ENCODE results near the gene GGPS1.

Gene GGPS1

DNA sequence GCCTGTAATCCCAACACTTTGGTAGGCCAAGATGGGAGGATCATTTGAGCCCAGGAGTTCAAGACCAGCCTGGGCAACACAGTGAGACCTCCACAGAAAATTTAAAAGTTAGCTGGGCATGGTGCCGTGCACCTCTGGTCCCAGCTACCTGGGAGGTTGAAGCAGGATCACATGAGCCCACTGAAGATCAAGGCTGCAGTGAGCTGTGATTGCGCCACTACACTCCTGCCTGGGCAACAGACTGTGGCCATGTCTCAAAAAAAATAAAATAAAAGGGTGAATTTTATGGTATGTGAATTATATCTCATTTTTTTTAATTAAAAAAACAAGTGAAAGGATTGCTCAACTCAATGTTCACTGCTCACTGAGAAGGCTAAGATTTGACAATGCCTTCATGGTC, 9.1 kb upstream of the GGPS1 start:
- H3K36me3 Mint-ChIP-seq (ENCODE audit: low read depth), result peaks cover 41% of the 10 kb centered on the region
- H3K4me3 Mint-ChIP-seq, result no peak overlapping the region
- no peaks in the 10 kb centered on the region for H3K27me3 Mint-ChIP-seq
- peaks cover 82% of the 10 kb centered on the region for H3K4me1 Mint-ChIP-seq (ENCODE audit: low read depth)
- peak overlapping the region; percentile 74 for H3K27ac Mint-ChIP-seq
- H3K9me3 Mint-ChIP-seq, result no peaks in the 10 kb centered on the region

DNA sequence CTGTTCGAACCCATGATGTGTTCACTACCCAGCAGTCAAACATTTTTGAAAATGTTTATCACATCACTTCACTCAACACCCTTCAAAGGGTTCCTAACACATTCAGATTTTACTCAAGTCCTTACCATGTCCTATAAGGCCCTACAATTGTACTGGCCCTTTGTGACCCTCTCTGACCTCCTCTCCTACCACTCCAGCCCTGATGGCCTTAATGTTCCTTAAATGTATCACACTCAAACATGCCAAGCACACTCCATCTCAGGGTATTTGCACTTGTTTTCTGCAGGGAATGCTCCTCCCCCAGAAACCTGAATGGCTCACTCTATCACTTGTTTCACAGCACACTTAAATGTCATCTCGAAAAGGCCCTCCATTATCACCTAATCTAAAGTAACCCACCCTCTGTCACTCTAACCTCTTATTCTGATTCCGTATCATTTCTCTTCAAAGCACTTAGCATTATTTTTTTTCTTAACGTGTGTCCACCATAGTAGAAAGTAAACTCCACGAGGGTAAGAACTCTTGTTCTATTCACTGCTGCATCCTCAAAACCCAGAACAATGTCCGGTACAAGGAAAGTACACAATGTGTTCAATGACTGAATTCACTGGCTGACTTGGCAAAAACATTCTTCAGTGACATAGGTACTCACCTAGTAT, 7.7 kb upstream of the GGPS1 start:
- H3K27me3 Mint-ChIP-seq, result no peaks in the 10 kb centered on the region
- peak overlapping the region; percentile 12 for H3K27ac Mint-ChIP-seq
- no peaks in the 10 kb centered on the region for H3K9me3 Mint-ChIP-seq
- H3K4me1 Mint-ChIP-seq (ENCODE audit: low read depth), result peaks cover 80% of the 10 kb centered on the region
- no peak overlapping the region for H3K4me3 Mint-ChIP-seq
- peaks cover 46% of the 10 kb centered on the region for H3K36me3 Mint-ChIP-seq (ENCODE audit: low read depth)

DNA sequence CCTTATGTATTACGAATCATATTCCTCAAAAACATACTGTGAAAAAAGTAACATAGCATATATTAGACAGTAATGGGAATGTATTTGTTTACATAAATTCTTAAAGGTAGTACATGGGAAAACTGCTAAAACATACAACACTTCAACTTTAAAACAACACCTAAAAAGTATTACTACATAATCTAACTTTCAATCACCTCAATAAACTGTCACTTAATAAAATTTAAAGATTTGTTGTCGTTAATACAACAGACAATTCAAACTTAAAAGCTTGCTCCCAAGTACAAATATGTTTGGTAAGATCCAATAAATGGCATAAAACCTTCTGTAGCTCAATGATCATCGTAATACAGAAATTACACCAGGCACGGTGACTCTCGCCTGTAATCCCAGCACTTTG, 4.1 kb upstream of the GGPS1 start:
- Mint-ChIP-seq H3K27ac (peak overlapping the region; percentile 66), H3K27me3 (no peaks in the 10 kb centered on the region), H3K4me1 (ENCODE audit: low read depth) (peaks cover 65% of the 10 kb centered on the region), H3K4me3 (peak overlapping the region; percentile 97), H3K36me3 (ENCODE audit: low read depth) (peaks cover 45% of the 10 kb centered on the region), H3K9me3 (no peaks in the 10 kb centered on the region)

DNA sequence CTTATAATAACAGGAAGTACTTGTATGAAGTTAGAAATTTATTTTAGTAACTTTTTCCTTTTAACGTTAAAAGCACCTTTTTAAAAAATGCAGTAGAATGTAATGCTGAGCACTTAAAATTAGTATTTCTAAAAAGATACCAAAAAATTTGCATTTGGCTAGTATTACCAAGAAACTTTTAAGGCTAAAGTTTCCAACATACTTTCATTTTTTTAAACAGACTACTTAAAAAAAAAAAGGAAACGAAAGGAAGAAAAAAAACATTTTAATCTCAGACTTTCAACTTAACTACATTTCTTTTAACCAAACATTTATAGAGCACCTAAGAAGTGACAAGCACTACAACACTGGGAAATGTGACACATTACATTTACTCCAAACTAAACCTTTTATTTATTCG, 3.2 kb upstream of the GGPS1 start:
- H3K27me3 Mint-ChIP-seq, result no peaks in the 10 kb centered on the region
- H3K4me3 Mint-ChIP-seq, result peak overlapping the region; percentile 97
- peaks cover 59% of the 10 kb centered on the region for H3K4me1 Mint-ChIP-seq (ENCODE audit: low read depth)
- H3K27ac Mint-ChIP-seq, result peak overlapping the region; percentile 69
- H3K36me3 Mint-ChIP-seq (ENCODE audit: low read depth), result peaks cover 41% of the 10 kb centered on the region
- no peaks in the 10 kb centered on the region for H3K9me3 Mint-ChIP-seq

DNA sequence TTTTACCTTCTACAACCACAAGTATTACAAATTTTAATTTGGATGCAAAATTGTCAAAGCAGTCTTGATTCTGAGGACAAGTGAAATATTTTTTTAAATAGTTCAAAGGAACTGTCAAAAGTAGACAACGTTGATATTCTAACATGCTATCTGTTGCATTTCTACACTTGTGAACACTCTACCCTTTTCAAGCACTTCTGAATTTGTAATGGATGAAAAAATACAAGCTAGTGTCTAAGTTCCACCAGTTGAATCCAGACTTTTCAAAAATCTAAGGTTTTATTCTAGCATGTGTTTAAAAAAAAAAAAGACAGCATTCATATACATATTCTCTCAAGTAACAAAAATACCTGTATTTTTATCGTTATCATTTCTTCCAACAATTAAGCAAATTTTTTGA, 2.5 kb upstream of the GGPS1 start:
- no peaks in the 10 kb centered on the region for H3K27me3 Mint-ChIP-seq
- peaks cover 40% of the 10 kb centered on the region for H3K36me3 Mint-ChIP-seq (ENCODE audit: low read depth)
- peaks cover 52% of the 10 kb centered on the region for H3K4me1 Mint-ChIP-seq (ENCODE audit: low read depth)
- no peaks in the 10 kb centered on the region for H3K9me3 Mint-ChIP-seq
- peak overlapping the region; percentile 97 for H3K4me3 Mint-ChIP-seq
- peak overlapping the region; percentile 69 for H3K27ac Mint-ChIP-seq

DNA sequence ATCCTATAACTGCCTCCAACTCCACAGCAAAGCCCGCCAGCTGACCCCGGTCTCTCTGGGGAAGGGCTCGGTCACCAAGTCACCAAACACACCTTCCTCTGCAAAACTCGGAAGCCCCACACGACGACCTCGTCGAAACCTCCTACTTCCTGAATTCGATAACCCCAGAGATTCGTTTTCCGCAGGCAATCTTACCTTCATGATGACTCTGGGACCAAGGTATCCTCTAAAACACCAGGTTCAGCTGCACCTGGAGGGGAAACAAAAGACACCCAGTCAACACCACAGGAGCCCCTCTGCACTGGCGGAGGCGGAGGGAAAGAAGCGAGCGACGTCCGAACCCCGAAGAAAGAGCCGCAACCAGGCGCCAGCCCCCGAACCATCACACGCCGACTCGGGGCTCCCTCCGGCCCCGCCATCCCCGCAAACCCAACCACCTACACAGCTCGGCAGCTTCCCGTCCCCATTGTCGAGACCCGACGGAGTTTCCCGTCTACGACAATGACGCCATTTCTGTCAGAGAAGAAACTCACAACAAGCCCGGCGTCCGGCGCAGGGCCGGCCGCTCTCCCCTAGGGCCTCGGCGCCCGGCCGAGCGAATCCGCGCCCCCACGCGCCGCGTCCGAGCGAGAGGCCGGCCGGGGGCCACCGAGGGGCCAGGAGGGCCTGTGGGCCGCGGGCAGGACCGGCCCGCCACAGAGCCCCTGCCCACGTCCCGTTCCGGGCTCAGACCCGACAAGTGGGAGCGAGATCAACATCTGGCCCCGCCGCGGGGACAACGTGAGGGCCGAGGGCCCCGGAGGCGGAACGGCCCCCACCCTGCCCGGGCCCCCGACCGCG, 1.4 kb upstream of the GGPS1 start:
- H3K4me3 Mint-ChIP-seq, result peak overlapping the region; percentile 97
- peak overlapping the region; percentile 87 for H3K27ac Mint-ChIP-seq
- no peaks in the 10 kb centered on the region for H3K9me3 Mint-ChIP-seq
- H3K36me3 Mint-ChIP-seq (ENCODE audit: low read depth), result peaks cover 37% of the 10 kb centered on the region
- peaks cover 41% of the 10 kb centered on the region for H3K4me1 Mint-ChIP-seq (ENCODE audit: low read depth)
- H3K27me3 Mint-ChIP-seq, result no peaks in the 10 kb centered on the region

DNA sequence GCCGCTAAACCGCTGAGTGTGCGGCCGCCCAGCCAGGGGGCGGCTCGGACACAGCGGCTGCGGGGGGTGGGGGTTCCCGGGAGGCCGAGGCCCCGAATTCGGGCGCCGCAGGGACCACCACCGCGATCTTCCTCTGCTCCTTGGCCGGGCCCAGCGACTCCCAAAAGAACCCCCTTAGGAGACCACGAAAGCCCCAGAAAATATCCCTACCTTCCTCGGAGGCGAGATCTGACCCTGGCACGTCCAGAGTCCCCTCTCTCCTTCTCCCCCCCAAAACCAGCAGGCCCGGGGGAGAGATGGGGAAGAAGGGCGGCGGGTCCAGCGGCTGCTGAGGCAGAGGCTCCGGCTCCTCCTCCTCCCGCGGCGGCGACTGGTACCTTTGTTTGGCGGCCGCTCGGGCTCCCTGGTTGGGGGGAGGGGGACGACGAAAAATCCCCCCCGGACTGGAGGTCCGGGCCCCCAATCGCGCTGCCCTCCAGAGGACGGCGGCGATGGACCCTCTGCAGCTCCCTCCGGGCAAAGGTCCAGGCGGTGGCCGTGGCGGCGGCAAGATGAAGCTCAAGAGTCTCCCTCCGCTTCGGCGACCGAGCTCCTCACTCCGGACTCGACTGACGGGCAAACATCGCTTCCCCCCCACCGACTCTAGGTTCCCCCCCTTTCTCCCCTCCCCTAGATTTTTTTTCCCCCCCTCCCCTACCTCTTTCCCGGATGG, 655 bp upstream of the GGPS1 start, which contains the start of gene ARID4B:
ARID4B (minus strand) TSS at position 621 of the 712 bp plus-strand sequence. CDS start 1,260 bp downstream, outside the sequence.
- peaks cover 33% of the 10 kb centered on the region for H3K4me1 Mint-ChIP-seq (ENCODE audit: low read depth)
- H3K36me3 Mint-ChIP-seq (ENCODE audit: low read depth), result peaks cover 33% of the 10 kb centered on the region
- no peaks in the 10 kb centered on the region for H3K9me3 Mint-ChIP-seq
- H3K4me3 Mint-ChIP-seq, result peak within 1 kb of the TSS; percentile 97
- H3K27ac Mint-ChIP-seq, result peak within 1 kb of the TSS; percentile 88
- H3K27me3 Mint-ChIP-seq, result no peaks in the 10 kb centered on the region

DNA sequence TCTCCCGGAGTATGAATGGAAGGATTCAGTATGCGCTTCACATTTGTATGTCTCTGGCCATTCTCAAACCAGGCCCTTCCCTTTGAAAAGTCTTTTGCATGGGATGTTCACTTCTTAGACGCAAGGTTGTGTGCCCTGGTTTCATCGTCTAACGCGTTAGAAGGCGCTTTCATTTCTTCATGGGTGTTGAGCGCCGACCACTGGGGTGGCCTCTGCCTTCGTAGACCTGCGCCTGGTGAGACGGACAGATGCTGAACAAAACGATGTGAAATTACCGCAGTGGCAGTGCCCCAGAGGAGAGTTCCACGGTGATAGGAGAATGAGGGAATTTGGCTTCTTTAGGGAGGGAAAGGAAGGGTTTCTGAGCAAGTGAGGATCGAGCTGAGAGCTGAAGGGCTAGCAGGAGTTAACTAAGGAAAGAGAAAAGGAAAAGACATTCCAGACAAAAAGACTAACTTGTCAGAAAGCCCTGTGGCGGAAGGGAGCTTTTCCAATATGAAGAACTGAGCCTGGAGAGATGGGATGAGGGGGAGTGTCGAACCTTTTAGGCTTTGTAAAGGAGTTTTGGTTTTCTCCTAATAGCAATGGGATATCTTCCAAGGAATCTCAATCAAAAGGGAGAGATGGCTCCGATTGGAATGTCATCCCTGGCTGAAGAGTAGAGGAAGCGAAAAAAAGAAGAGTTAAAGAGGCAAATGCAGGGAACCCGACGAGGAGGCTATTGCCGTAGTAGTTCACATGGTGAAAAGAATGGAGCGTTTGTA, 951 bp downstream of the GGPS1 start:
- Mint-ChIP-seq H3K4me3 (no peak overlapping the region), H3K4me1 (ENCODE audit: low read depth) (peaks cover 27% of the 10 kb centered on the region), H3K27me3 (no peaks in the 10 kb centered on the region), H3K9me3 (no peaks in the 10 kb centered on the region), H3K27ac (no peak overlapping the region), H3K36me3 (ENCODE audit: low read depth) (peaks cover 33% of the 10 kb centered on the region)

DNA sequence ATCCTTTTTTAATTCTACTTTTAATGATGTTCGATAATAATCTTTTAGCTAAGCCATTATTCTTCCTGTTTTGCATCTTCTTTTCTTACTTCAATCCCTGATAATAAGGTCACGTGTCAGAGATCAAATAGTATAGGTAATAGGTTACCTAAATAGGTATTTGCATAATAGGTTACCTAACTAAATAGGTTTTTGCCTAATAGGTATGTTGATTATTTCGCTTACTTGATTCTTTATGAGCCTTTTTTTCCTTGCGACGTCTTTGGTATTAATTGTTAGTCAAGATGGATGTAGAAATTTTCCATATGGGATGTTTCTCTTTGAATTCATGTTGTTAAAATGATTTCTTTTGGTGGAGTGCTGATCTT, 2.5 kb downstream of the GGPS1 start:
- Mint-ChIP-seq H3K9me3 (no peaks in the 10 kb centered on the region), H3K36me3 (ENCODE audit: low read depth) (peaks cover 31% of the 10 kb centered on the region), H3K4me3 (no peak overlapping the region), H3K27me3 (no peaks in the 10 kb centered on the region), H3K4me1 (ENCODE audit: low read depth) (peaks cover 15% of the 10 kb centered on the region), H3K27ac (no peak overlapping the region)

DNA sequence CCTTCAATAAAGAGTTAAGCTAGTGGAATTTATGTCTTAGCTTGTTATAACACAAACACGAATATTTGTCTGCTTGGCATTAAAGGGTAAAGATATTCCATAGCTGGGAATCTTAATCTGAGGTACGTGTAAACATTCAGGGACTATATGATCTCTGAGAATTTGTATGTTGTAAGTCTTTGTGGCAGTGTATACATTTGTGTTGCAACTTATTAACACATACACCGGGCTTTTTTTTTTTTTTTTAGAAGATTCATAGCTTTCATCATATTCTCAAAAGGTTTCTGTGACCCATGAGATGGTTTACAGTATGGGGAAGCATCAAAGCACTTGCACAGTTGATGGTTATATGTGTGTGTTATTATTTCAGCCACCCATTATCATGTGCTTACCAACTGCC, 3.0 kb downstream of the GGPS1 start:
- no peaks in the 10 kb centered on the region for H3K27me3 Mint-ChIP-seq
- H3K9me3 Mint-ChIP-seq, result no peaks in the 10 kb centered on the region
- H3K27ac Mint-ChIP-seq, result no peak overlapping the region
- H3K4me3 Mint-ChIP-seq, result peak overlapping the region; percentile 59
- H3K4me1 Mint-ChIP-seq (ENCODE audit: low read depth), result peaks cover 13% of the 10 kb centered on the region
- H3K36me3 Mint-ChIP-seq (ENCODE audit: low read depth), result peaks cover 29% of the 10 kb centered on the region

DNA sequence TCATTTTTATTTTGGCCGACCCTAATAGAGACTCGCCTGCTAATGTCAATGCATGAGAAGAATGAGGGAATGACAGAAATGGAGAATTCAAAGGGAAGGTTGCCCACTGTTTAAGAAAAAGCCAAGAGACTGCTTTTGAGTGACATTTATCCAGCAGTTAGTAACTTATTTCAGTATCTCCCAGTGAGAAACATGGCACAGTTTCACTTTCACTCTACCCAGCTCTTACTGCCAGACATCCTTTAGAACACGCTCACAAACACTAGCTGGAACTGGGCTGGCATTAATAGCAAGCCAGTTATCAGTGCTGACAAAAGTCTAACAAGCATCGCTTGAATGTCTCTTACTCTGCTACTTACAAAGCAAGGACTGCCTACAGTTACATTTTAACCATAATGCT, 8.5 kb downstream of the GGPS1 start:
- peaks cover 18% of the 10 kb centered on the region for H3K4me1 Mint-ChIP-seq (ENCODE audit: low read depth)
- peak overlapping the region; percentile 65 for H3K4me3 Mint-ChIP-seq
- H3K27me3 Mint-ChIP-seq, result no peaks in the 10 kb centered on the region
- H3K9me3 Mint-ChIP-seq, result no peaks in the 10 kb centered on the region
- peaks cover 18% of the 10 kb centered on the region for H3K36me3 Mint-ChIP-seq (ENCODE audit: low read depth)
- H3K27ac Mint-ChIP-seq, result peak overlapping the region; percentile 83

DNA sequence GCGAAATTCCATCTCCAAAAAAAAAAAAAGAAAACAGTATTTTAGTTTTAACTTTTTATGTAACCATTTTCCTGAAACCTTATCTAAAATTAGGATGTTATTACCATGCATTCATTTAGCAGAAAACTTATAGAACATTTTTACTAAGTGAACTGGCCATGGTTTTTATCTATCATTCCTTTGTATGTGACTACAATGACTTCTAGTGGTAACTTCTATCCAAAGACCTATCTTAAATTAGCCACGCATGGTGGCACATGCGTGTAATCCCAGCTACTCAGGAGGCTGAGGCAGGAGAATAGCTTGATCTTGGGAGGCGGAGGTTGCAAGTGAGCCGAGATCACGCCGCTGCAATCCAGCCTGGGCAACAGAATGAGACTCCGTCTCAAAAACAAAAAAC, 11.4 kb downstream of the GGPS1 start:
- Mint-ChIP-seq H3K4me3 (no peak overlapping the region), H3K27me3 (no peaks in the 10 kb centered on the region), H3K36me3 (ENCODE audit: low read depth) (peaks cover 33% of the 10 kb centered on the region), H3K27ac (peak overlapping the region; percentile 74), H3K9me3 (no peaks in the 10 kb centered on the region), H3K4me1 (ENCODE audit: low read depth) (peaks cover 26% of the 10 kb centered on the region)

DNA sequence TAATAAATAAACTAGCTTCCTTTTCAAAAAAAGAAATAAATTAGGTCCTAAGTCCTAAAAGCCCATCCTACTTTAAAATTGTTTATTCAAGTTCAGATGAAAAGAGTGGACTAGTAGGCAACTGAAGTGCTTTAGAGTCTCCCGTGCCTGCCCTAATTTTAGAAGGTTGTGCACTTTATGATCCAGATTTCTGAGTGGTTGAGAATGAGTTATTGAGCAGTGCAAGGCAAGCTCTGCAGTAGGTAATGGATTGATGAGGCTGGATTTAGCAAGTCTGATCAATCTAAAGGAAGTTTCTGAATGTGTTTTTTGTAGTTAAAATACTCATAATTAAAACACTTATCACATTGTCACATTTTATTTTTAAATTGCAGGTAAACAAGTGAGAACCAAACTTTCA, 13.0 kb downstream of the GGPS1 start:
- no peaks in the 10 kb centered on the region for H3K9me3 Mint-ChIP-seq
- no peak overlapping the region for H3K27ac Mint-ChIP-seq
- H3K4me3 Mint-ChIP-seq, result no peak overlapping the region
- H3K4me1 Mint-ChIP-seq (ENCODE audit: low read depth), result peaks cover 25% of the 10 kb centered on the region
- H3K36me3 Mint-ChIP-seq (ENCODE audit: low read depth), result peaks cover 39% of the 10 kb centered on the region
- H3K27me3 Mint-ChIP-seq, result no peaks in the 10 kb centered on the region

DNA sequence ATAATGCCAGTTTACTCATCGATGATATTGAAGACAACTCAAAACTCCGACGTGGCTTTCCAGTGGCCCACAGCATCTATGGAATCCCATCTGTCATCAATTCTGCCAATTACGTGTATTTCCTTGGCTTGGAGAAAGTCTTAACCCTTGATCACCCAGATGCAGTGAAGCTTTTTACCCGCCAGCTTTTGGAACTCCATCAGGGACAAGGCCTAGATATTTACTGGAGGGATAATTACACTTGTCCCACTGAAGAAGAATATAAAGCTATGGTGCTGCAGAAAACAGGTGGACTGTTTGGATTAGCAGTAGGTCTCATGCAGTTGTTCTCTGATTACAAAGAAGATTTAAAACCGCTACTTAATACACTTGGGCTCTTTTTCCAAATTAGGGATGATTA, 13.7 kb downstream of the GGPS1 start:
- no peak overlapping the region for H3K27ac Mint-ChIP-seq
- peaks cover 20% of the 10 kb centered on the region for H3K4me1 Mint-ChIP-seq (ENCODE audit: low read depth)
- peaks cover 39% of the 10 kb centered on the region for H3K36me3 Mint-ChIP-seq (ENCODE audit: low read depth)
- H3K4me3 Mint-ChIP-seq, result no peak overlapping the region
- H3K9me3 Mint-ChIP-seq, result no peaks in the 10 kb centered on the region
- H3K27me3 Mint-ChIP-seq, result no peaks in the 10 kb centered on the region

Measured in stimulated activated naive CD8-positive, alpha-beta T cell treated with anti-CD3 and anti-CD28 coated beads, Interleukin-15, Interleukin-2, amounts not matched to agents 100 ng/mL and 50 ng/mL, for 24 hours (primary cell).